GM10266 (cell line): ENCODE data around the gene FAM111B.

Source experiments
- DNase-seq: peaks from one replicate; pipeline ENCODE4 v3.0.0; 2012; ENCODE audit errors: extremely low spot score
- TF ChIP-seq, protein P1 (sequence below): IDR thresholded peaks from 2 replicates; pipeline ENCODE4 v1.5.1; 2012; ENCODE audit warnings: mild to moderate bottlenecking, low read depth; ENCODE audit not compliant: control insufficient read depth, insufficient read depth; ENCODE audit errors: missing control alignments

FAM111B gene

DNA sequence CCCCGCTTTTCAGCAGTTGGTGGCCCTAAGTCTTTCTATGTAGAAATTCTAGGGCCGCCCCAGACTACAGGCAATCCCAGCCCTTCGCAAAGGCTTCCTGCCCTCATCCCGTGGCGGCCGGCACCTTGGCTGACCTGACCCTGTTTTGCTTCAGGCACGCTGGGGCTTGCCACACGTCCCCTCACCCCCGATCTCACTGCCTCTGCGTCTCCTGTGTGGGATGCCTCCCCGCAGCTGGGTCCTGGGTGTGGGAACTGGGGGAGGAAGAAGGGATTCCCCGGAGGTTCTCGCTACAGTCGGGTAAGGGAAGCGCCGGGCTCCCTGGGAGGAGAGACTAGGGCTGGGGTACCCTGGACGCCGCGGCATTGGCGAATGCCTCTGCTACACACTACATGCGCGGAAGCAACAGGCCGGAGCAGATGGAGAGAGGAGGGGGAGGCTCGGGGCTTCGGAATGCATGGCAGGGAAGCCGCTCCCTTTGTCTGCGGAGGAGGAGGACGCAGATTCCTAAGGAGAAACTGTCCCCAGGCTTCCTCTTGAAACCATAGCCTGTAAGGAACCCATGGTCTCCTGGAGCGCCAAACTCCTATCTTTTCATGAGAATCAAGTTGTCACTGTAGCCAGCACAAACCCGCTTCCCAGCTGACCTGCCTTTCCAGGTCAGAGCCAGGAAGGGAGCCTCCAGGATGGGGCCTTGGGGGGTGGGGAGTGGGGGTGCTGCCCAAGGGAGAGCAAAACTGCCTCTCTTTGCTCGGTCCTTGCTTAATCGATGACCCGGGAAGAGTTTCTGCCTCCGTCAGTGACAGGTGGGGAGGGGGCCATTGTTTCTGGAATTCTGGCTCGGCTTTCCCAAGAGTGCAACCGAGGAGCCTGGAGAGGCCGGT lies 66.3 kb downstream of the FAM111B start:
- TF ChIP-seq, protein P1, sequence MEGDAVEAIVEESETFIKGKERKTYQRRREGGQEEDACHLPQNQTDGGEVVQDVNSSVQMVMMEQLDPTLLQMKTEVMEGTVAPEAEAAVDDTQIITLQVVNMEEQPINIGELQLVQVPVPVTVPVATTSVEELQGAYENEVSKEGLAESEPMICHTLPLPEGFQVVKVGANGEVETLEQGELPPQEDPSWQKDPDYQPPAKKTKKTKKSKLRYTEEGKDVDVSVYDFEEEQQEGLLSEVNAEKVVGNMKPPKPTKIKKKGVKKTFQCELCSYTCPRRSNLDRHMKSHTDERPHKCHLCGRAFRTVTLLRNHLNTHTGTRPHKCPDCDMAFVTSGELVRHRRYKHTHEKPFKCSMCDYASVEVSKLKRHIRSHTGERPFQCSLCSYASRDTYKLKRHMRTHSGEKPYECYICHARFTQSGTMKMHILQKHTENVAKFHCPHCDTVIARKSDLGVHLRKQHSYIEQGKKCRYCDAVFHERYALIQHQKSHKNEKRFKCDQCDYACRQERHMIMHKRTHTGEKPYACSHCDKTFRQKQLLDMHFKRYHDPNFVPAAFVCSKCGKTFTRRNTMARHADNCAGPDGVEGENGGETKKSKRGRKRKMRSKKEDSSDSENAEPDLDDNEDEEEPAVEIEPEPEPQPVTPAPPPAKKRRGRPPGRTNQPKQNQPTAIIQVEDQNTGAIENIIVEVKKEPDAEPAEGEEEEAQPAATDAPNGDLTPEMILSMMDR = no peak
- DNase-seq = no peak

DNA sequence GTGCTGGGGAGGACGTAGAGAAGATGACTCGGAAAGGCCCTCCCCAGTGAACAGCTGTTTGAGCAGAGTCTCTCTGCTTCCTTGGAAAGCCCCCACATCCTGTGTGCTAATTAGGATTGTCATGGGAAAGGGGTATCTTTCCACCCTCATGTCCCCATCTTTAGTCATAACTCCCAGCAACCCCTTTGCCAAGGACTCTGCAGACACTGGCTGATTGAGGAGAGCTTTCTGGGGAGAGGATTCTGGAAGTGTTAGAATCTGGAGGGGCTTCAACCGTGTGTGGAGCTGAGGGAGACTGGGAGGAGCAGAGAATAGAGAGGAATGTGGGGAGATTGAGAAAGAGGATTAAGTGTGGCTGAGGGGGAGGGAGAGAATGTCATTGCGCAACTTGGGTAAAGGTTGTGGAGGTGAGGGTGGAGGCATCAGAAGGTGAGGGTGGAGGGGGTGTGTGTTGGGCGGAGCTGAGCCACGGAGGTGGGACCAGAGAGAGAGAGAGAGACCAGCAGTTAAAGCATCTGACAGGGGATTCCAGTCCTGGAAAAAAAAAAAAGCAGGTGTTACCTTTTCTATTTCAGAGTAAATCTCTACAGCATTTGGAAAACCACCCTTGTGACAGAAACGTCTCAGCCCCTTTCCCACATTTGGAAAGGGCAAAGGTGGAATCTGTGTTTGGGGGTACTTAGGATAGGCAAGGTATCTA lies 67.1 kb downstream of the FAM111B start:
- peak; percentile 56 for DNase-seq
- TF ChIP-seq, protein P1 = no peak

DNA sequence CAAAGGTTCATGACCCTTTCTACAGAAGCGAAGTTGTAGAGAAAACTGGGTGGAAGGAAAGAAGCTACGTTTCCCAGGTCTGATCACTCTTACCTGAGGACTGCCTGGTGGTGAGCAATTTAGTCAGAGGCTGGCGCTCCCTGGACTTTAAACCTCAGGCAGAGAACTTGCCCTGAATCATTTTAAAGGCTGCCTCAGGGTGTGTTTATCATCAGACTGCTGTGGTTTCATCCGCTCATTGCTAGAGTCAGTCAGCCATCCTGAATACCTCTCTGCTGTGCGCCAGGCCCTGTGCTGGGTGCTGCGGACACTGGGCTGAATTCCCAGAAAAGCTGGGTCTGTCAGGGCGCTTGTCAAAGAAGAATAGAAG lies 67.6 kb downstream of the FAM111B start:
- DNase-seq = no peak
- TF ChIP-seq, protein P1 = no peak

DNA sequence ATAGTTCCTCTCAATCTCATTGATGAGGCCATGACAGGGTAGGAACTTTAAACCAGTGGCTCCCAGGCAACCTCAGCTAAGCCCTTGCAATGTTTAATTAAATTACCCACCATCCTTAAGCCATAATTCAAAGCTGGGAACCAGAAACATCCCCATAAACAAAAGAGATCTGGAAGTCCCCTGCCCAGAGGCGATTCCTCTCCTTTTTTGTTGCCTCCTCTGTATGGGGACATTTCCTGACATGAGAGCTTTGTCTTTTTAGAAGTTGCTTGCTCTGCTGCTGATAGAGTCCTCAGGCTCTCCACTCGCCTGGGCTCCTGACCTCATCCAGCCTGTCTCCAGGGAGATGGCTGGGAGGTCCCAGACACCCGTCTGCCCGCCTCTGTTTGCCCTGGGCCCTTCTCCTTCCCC lies 68.1 kb downstream of the FAM111B start:
- TF ChIP-seq, protein P1 = no peak
- no peak for DNase-seq

DNA sequence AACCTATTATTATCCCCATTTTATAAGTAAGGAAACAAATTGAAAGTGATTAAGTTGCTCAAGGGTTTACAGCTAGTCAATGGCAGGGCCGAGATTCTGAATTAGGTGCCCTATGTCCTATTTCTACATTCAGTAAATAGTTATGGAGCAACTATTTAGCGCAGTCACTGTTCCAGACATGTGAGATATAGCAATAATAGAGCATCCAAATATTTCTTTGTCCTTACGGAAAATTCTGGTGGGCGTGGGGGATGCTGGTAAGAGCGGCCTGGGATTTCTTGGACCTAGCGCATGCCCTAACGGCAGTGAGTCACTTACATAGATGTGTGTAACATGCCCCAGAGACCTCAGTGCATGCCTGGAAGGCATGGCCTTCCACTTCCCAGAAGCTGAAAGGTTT lies 69.3 kb downstream of the FAM111B start:
- DNase-seq = no peak
- TF ChIP-seq, protein P1 = no peak
